Thoracic aorta (tissue), 2 donors: ENCODE data around the gene LRRC72. TPM values are rescaled to one million over a fixed set of nuclear protein-coding genes. Genes with fewer than 3 reads are reported as not detected.

Experiments used
- ATAC-seq: fragments of 150-250 bp; one replicate; pipeline ENCODE4 v1.8.0; 2017; ENCODE audit warnings: low read depth; ENCODE audit not compliant: insufficient number of reproducible peaks, low FRiP score
- DNase-seq: peaks from one replicate; pipeline ENCODE4 v3.0.0-alpha.2; 2020; ENCODE audit warnings: low spot score
- H3K27ac ChIP-seq, 2 donors: fragments of 200-600 bp; sonication (generic); 1 replicate in 1 of 2; 2 replicates in 1 of 2; pipeline ENCODE4 v1.5.1; 2016; ENCODE audit warnings: mild to moderate bottlenecking in 2 of 2, moderate library complexity in 2 of 2
- H3K27me3 ChIP-seq: fragments of 200-600 bp; sonication (generic); replicated peaks from 2 replicates; pipeline ENCODE4 v1.6.0; 2016; ENCODE audit warnings: mild to moderate bottlenecking; ENCODE audit not compliant: insufficient read depth
- H3K36me3 ChIP-seq: fragments of 200-600 bp; sonication (generic); one replicate; pipeline ENCODE4 v1.5.1; 2016
- H3K4me1 ChIP-seq, 2 donors: fragments of 200-600 bp; sonication (generic); 1 replicate in 1 of 2; 2 replicates in 1 of 2; pipeline versions ENCODE4 v1.5.1 to v1.6.0; 2016; ENCODE audit warnings: low read depth in 2 of 2, mild to moderate bottlenecking in 1 of 2; ENCODE audit not compliant: control insufficient read depth in 1 of 2
- H3K4me3 ChIP-seq: fragments of 200-600 bp; sonication (generic); 2 replicates; pipeline ENCODE4 v1.5.1; 2016; ENCODE audit warnings: mild to moderate bottlenecking
- H3K9me3 ChIP-seq: fragments of 200-600 bp; sonication (generic); 2 replicates; pipeline ENCODE4 v1.5.1; 2016
- total RNA-seq, 2 donors: library from RNA; depleted of rRNA; stranded (reverse); fragments of >200 nt; gene quantifications; one replicate each; pipeline versions ENCODE4 v1.1.0 to v1.2.3, GENCODE V29; 2016
- TF ChIP-seq, protein P1 (sequence below): fragments of 200-600 bp; sonication (generic); IDR thresholded peaks from one replicate; pipeline ENCODE4 v1.5.1; 2019; ENCODE audit warnings: antibody characterized with exemption

The LRRC72 gene
- total RNA-seq, 2 donors from 2014 or later: not detected

DNA sequence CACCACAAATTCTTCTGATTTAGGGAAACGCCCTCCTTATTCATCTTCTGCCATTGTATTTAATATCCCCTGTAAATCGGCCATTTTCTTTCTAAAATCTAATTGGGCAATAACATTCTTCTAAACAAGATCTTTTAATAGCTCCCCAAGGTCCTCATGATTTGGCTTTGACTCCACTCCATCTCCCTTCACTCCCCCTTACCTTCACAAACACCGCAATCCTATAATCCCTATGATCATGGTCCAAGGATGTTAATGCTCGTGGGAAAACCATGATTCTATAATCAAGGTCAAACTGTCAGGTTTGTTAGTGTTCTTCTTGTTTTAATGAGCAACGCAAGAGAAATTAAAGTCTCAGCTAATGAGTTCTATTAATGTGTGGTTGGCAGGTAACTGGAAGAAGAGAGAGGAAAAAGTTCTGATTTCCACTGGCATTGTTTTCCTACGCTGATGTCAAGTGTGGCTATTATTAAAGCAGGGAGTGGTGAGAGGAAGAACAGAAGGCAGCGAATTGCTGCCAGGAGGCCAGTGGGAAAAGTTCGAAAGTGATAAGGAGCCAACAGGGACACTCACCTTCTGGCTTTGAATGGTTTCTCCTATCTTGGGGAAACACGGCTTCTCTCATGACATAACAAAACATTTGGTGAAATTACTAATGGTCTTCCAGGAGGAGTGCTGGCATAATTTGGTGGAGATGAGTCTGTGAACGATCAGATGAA lies 28.1 kb downstream of the LRRC72 start:
- Histone ChIP-seq H3K4me3 (no peak overlapping the region), H3K4me1 (no peaks in the 10 kb centered on the region), H3K36me3 (no peaks in the 10 kb centered on the region), H3K27me3 (no peaks in the 10 kb centered on the region), H3K9me3 (no peaks in the 10 kb centered on the region), H3K27ac (no peak overlapping the region)
- DNase-seq (no peak), ATAC-seq (no peak)
- TF ChIP-seq, protein P1, sequence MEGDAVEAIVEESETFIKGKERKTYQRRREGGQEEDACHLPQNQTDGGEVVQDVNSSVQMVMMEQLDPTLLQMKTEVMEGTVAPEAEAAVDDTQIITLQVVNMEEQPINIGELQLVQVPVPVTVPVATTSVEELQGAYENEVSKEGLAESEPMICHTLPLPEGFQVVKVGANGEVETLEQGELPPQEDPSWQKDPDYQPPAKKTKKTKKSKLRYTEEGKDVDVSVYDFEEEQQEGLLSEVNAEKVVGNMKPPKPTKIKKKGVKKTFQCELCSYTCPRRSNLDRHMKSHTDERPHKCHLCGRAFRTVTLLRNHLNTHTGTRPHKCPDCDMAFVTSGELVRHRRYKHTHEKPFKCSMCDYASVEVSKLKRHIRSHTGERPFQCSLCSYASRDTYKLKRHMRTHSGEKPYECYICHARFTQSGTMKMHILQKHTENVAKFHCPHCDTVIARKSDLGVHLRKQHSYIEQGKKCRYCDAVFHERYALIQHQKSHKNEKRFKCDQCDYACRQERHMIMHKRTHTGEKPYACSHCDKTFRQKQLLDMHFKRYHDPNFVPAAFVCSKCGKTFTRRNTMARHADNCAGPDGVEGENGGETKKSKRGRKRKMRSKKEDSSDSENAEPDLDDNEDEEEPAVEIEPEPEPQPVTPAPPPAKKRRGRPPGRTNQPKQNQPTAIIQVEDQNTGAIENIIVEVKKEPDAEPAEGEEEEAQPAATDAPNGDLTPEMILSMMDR: no peak

DNA sequence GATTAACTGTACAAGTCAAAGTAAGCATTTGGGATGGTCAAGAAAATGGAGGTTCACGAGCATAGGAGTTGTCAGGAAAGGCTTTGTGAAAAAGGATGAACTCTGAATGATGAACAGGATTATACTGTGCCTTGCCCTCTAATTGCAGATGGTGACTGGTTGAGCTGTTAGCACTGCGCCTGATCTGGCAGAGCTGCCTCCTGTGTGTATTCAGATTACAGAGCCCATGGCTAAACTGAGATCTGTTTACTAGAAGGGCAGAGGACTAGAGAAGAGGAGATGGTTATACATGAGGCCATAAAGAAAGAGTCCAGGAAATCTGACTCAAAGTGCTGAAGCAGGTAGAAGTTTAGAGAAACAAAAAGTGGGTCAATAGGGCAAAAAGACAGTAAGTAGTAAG lies 29.7 kb downstream of the LRRC72 start:
- no peaks in the 10 kb centered on the region for H3K9me3 ChIP-seq
- H3K4me1 ChIP-seq: no peaks in the 10 kb centered on the region
- TF ChIP-seq, protein P1: no peak
- H3K4me3 ChIP-seq: no peak overlapping the region
- DNase-seq (no peak), ATAC-seq (no peak)
- no peaks in the 10 kb centered on the region for H3K27me3 ChIP-seq
- H3K36me3 ChIP-seq: no peaks in the 10 kb centered on the region
- no peak overlapping the region for H3K27ac ChIP-seq

DNA sequence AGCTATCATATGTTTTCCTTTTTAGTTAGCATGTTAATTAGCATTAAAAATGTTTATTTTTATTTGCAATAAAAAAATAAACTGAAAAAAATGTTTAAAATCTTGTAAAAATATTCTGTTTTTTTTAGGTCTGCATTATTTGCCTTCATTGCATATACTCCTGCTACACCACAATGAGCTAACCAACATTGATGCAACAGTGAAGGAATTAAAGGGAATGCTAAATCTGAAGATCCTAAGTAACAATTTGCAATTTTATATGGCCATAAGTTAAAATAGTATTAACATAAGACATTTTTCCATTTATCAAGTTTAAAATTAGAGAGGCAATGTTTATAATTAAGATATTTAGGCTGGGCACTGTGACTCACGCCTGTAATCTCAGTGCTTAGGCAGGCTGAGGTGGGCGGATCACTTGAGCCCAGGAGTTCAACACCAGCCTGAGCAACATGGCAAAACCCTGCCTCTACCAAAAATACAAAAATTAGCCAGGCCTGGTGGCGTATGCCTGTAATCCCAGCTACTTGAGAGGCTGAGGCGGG lies 32.2 kb downstream of the LRRC72 start:
- Histone ChIP-seq H3K9me3 (no peaks in the 10 kb centered on the region), H3K27me3 (no peaks in the 10 kb centered on the region), H3K4me1 (no peaks in the 10 kb centered on the region), H3K36me3 (no peaks in the 10 kb centered on the region), H3K4me3 (no peak overlapping the region), H3K27ac (no peak overlapping the region)
- TF ChIP-seq, protein P1: no peak
- DNase-seq (no peak), ATAC-seq (no peak)

DNA sequence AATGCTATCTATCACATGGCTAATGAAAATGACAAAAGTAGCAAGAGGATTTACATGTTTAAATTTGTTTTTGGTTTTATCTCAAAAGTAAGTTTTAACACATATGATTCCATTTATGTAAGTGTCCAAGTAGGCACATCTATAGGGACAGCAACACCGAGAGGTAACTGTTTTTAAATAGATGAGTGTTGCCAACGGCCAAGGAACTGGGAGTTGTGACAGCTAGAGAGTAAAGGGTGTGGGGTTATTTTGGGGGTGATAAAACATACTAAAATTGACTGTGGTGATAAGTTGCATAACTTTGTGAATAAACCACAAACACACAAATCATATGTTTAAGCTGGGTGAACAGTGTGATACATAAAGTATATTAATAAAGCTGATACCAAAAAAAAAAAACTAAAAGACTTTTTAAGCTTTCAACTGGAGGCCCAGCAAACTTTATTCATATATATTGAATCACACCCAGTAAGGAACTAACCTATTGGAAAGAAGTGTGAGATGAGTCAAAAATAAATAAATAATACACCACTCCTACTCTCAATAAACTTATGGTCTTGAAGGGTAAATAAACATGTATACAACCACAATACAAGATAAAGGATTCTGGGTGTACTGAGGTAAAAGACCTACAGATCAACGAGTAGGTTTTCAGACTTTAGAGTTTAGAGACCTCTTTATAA lies 33.0 kb downstream of the LRRC72 start:
- Histone ChIP-seq H3K4me3 (no peak overlapping the region), H3K27ac (no peak overlapping the region), H3K9me3 (no peaks in the 10 kb centered on the region), H3K27me3 (no peaks in the 10 kb centered on the region), H3K36me3 (no peaks in the 10 kb centered on the region), H3K4me1 (no peaks in the 10 kb centered on the region)
- TF ChIP-seq, protein P1: no peak
- no peak for ATAC-seq
- DNase-seq: no peak

DNA sequence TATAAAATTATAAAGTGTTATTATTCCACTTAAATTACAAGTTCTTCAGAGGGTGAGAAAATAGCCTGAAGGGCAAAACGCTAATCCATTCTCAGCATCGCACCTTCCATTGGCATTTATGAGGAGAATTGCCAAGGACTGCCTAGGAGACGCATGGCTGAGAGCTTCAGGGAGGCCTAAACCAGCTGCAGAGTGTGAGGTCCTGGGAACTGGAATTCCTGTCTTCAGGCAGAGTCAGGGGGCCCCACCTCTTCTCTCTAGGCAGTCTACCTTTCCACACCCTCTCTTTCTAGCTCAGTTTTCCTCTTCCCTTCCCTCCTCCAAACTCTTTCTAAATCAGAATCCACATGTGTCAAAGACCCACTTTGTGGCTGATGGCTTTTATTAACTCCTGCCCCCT lies 35.3 kb downstream of the LRRC72 start:
- DNase-seq (no peak), ATAC-seq (no peak)
- Histone ChIP-seq H3K9me3 (no peaks in the 10 kb centered on the region), H3K4me1 (no peaks in the 10 kb centered on the region), H3K36me3 (no peaks in the 10 kb centered on the region), H3K27me3 (no peaks in the 10 kb centered on the region), H3K27ac (no peak overlapping the region), H3K4me3 (no peak overlapping the region)
- TF ChIP-seq, protein P1: no peak
